Measurements from ENCODE around the gene RFX4.

Gene RFX4

GRCh38 chr12:106766393-106766826 is 183.6 kb downstream of the RFX4 start:
- WGBS (ENCODE audit: extremely low coverage, insufficient coverage, insufficient read length) = no CpG with 5 or more reads among the region's 8 CpGs
- H3K14ac ChIP-seq (ENCODE audit: low read length) = no peak overlapping the region
- no peak overlapping the region for H3K4me2 ChIP-seq (ENCODE audit: low read length)
- H2AK5ac ChIP-seq (ENCODE audit: low read length) = no peak overlapping the region
- H4K91ac ChIP-seq (ENCODE audit: low read depth, low read length) = no peak overlapping the region
- H3K9ac ChIP-seq (ENCODE audit: low read length) = no peak overlapping the region
- no peak overlapping the region for H3K4me3 ChIP-seq (ENCODE audit: low read depth, low read length)
- no peak overlapping the region for H3K4ac ChIP-seq (ENCODE audit: low read depth, low read length)
- H3K23ac ChIP-seq (ENCODE audit: low read length) = no peak overlapping the region
- H3K36me3 ChIP-seq (ENCODE audit: control insufficient read depth in 1 of 2, insufficient read depth in 2 of 2, low read length in 2 of 2) = no peaks in the 10 kb centered on the region
- no peak overlapping the region for H3K18ac ChIP-seq (ENCODE audit: low read length)
- H3K27ac ChIP-seq (ENCODE audit: low read depth, low read length) = no peak overlapping the region
- peaks cover 4 to 7% of the 10 kb centered on the region in 2 experiments for H3K4me1 ChIP-seq (ENCODE audit: control insufficient read depth in 1 of 2, insufficient read depth in 2 of 2, low read length in 2 of 2)
- H2BK5ac ChIP-seq (ENCODE audit: low read depth, low read length, poor library complexity) = no peak overlapping the region
- no peaks in the 10 kb centered on the region for H3K79me1 ChIP-seq (ENCODE audit: low read length)
- no peak for DNase-seq
- H3K79me2 ChIP-seq (ENCODE audit: control insufficient read depth, insufficient read depth, low read length, poor library complexity) = no peaks in the 10 kb centered on the region
- H2AFZ ChIP-seq (ENCODE audit: insufficient read depth, low read length, poor library complexity) = no peak overlapping the region
- no peak overlapping the region for H2BK12ac ChIP-seq (ENCODE audit: low read length)
- H3K27me3 ChIP-seq (ENCODE audit: insufficient read depth, low read length) = no peaks in the 10 kb centered on the region
- no peak overlapping the region for H2BK120ac ChIP-seq (ENCODE audit: insufficient read depth, low read length, poor library complexity)
- no peak overlapping the region for H4K8ac ChIP-seq (ENCODE audit: low read depth, low read length)
- no peak overlapping the region for H4K12ac ChIP-seq (ENCODE audit: low read depth, low read length)
- no peaks in the 10 kb centered on the region for H3K9me3 ChIP-seq (ENCODE audit: insufficient read depth, low read depth, low read length)

- DNase-seq = no peak
- Histone ChIP-seq H3K4me3 (ENCODE audit: low read depth, low read length) (no peak overlapping the region), H4K12ac (ENCODE audit: low read depth, low read length) (no peak overlapping the region), H3K4me1 (ENCODE audit: control insufficient read depth in 1 of 2, insufficient read depth in 2 of 2, low read length in 2 of 2) (peaks cover 4 to 7% of the 10 kb centered on the region in 2 experiments), H3K79me2 (ENCODE audit: control insufficient read depth, insufficient read depth, low read length, poor library complexity) (no peaks in the 10 kb centered on the region), H3K23ac (ENCODE audit: low read length) (no peak overlapping the region), H3K18ac (ENCODE audit: low read length) (no peak overlapping the region), H3K4me2 (ENCODE audit: low read length) (no peak overlapping the region), H3K27me3 (ENCODE audit: insufficient read depth, low read length) (no peaks in the 10 kb centered on the region), H3K27ac (ENCODE audit: low read depth, low read length) (no peak overlapping the region), H4K8ac (ENCODE audit: low read depth, low read length) (no peak overlapping the region), H2BK120ac (ENCODE audit: insufficient read depth, low read length, poor library complexity) (no peak overlapping the region), H2BK12ac (ENCODE audit: low read length) (no peak overlapping the region), H2AK5ac (ENCODE audit: low read length) (no peak overlapping the region), H4K91ac (ENCODE audit: low read depth, low read length) (no peak overlapping the region), H3K9me3 (ENCODE audit: insufficient read depth, low read depth, low read length) (no peaks in the 10 kb centered on the region), H2BK5ac (ENCODE audit: low read depth, low read length, poor library complexity) (no peak overlapping the region), H3K4ac (ENCODE audit: low read depth, low read length) (no peak overlapping the region), H3K36me3 (ENCODE audit: control insufficient read depth in 1 of 2, insufficient read depth in 2 of 2, low read length in 2 of 2) (no peaks in the 10 kb centered on the region), H3K14ac (ENCODE audit: low read length) (no peak overlapping the region), H3K9ac (ENCODE audit: low read length) (no peak overlapping the region), H3K79me1 (ENCODE audit: low read length) (no peaks in the 10 kb centered on the region), H2AFZ (ENCODE audit: insufficient read depth, low read length, poor library complexity) (no peak overlapping the region)
- WGBS (ENCODE audit: extremely low coverage, insufficient coverage, insufficient read length) = no CpG with 5 or more reads among the region's 2 CpGs
These were observed 184.4 kb downstream of the RFX4 start for GRCh38 chr12:106767206-106767605.

- Histone ChIP-seq H3K23ac (ENCODE audit: low read length) (no peak overlapping the region), H3K4me2 (ENCODE audit: low read length) (peak overlapping the region; percentile 42), H3K27ac (ENCODE audit: low read depth, low read length) (no peak overlapping the region), H2AFZ (ENCODE audit: insufficient read depth, low read length, poor library complexity) (no peak overlapping the region), H2AK5ac (ENCODE audit: low read length) (no peak overlapping the region), H2BK120ac (ENCODE audit: insufficient read depth, low read length, poor library complexity) (no peak overlapping the region), H3K9ac (ENCODE audit: low read length) (no peak overlapping the region), H3K9me3 (ENCODE audit: insufficient read depth, low read depth, low read length) (no peaks in the 10 kb centered on the region), H3K27me3 (ENCODE audit: insufficient read depth, low read length) (no peaks in the 10 kb centered on the region), H4K8ac (ENCODE audit: low read depth, low read length) (no peak overlapping the region), H3K79me1 (ENCODE audit: low read length) (no peaks in the 10 kb centered on the region), H3K14ac (ENCODE audit: low read length) (no peak overlapping the region), H4K91ac (ENCODE audit: low read depth, low read length) (no peak overlapping the region), H4K12ac (ENCODE audit: low read depth, low read length) (no peak overlapping the region), H3K4me3 (ENCODE audit: low read depth, low read length) (no peak overlapping the region), H3K4me1 (ENCODE audit: control insufficient read depth in 1 of 2, insufficient read depth in 2 of 2, low read length in 2 of 2) (peaks cover 4 to 7% of the 10 kb centered on the region in 2 experiments), H3K79me2 (ENCODE audit: control insufficient read depth, insufficient read depth, low read length, poor library complexity) (no peaks in the 10 kb centered on the region), H2BK5ac (ENCODE audit: low read depth, low read length, poor library complexity) (no peak overlapping the region), H3K4ac (ENCODE audit: low read depth, low read length) (no peak overlapping the region), H3K36me3 (ENCODE audit: control insufficient read depth in 1 of 2, insufficient read depth in 2 of 2, low read length in 2 of 2) (no peaks in the 10 kb centered on the region), H3K18ac (ENCODE audit: low read length) (no peak overlapping the region), H2BK12ac (ENCODE audit: low read length) (no peak overlapping the region)
- DNase-seq = peak; percentile 43 to 58
- no CpG with 5 or more reads among the region's 9 CpGs for WGBS (ENCODE audit: extremely low coverage, insufficient coverage, insufficient read length)
These were observed 185.4 kb downstream of the RFX4 start for GRCh38 chr12:106767954-106768822.

- Histone ChIP-seq H3K27me3 (ENCODE audit: insufficient read depth, low read length) (no peaks in the 10 kb centered on the region), H3K9me3 (ENCODE audit: insufficient read depth, low read depth, low read length) (no peaks in the 10 kb centered on the region), H3K36me3 (ENCODE audit: control insufficient read depth in 1 of 2, insufficient read depth in 2 of 2, low read length in 2 of 2) (no peaks in the 10 kb centered on the region), H4K91ac (ENCODE audit: low read depth, low read length) (no peak overlapping the region), H3K79me1 (ENCODE audit: low read length) (peaks cover 4% of the 10 kb centered on the region), H3K4me3 (ENCODE audit: low read depth, low read length) (no peak overlapping the region), H3K18ac (ENCODE audit: low read length) (no peak overlapping the region), H2BK120ac (ENCODE audit: insufficient read depth, low read length, poor library complexity) (no peak overlapping the region), H3K4ac (ENCODE audit: low read depth, low read length) (no peak overlapping the region), H4K8ac (ENCODE audit: low read depth, low read length) (no peak overlapping the region), H3K23ac (ENCODE audit: low read length) (no peak overlapping the region), H4K12ac (ENCODE audit: low read depth, low read length) (no peak overlapping the region), H3K14ac (ENCODE audit: low read length) (no peak overlapping the region), H2AK5ac (ENCODE audit: low read length) (no peak overlapping the region), H3K27ac (ENCODE audit: low read depth, low read length) (no peak overlapping the region), H3K9ac (ENCODE audit: low read length) (no peak overlapping the region), H3K79me2 (ENCODE audit: control insufficient read depth, insufficient read depth, low read length, poor library complexity) (no peaks in the 10 kb centered on the region), H2BK5ac (ENCODE audit: low read depth, low read length, poor library complexity) (no peak overlapping the region), H3K4me1 (ENCODE audit: control insufficient read depth in 1 of 2, insufficient read depth in 2 of 2, low read length in 2 of 2) (peaks cover 4 to 7% of the 10 kb centered on the region in 2 experiments), H2AFZ (ENCODE audit: insufficient read depth, low read length, poor library complexity) (no peak overlapping the region), H2BK12ac (ENCODE audit: low read length) (no peak overlapping the region), H3K4me2 (ENCODE audit: low read length) (no peak overlapping the region)
- DNase-seq = peak; percentile 59 to 74
- WGBS (ENCODE audit: extremely low coverage, insufficient coverage, insufficient read length) = no CpG with 5 or more reads among the region's 5 CpGs
These were observed 186.3 kb downstream of the RFX4 start for GRCh38 chr12:106769078-106769477.

Measured in trophoblast cell (in vitro differentiated cells and primary cell).